Left ventricle myocardium inferior (tissue), 1 donor: ENCODE data around the gene MAU2. TPM values are rescaled to one million over a fixed set of nuclear protein-coding genes. Genes with fewer than 3 reads are reported as not detected.
"Not testable (repeated sequence)": the region's sequence is repeated elsewhere in the genome, so short reads cannot be mapped to it uniquely, and the experiment has no call there.

ENCODE experiments used
- DNase-seq: peaks from one replicate; pipeline ENCODE4 v3.0.0-alpha.2; 2020
- H3K27ac ChIP-seq: fragments of 200-600 bp; replicated peaks from 2 replicates; pipeline ENCODE4 v1.8.0; 2021
- H3K27me3 ChIP-seq: fragments of 200-600 bp; 2 replicates; pipeline ENCODE4 v1.8.0; 2021; ENCODE audit warnings: low read depth
- H3K36me3 ChIP-seq: fragments of 200-600 bp; 2 replicates; pipeline ENCODE4 v1.8.0; 2021
- H3K4me1 ChIP-seq: fragments of 200-600 bp; 2 replicates; pipeline ENCODE4 v1.8.0; 2021
- H3K4me3 ChIP-seq: fragments of 200-600 bp; 2 replicates; pipeline ENCODE4 v1.8.0; 2021; ENCODE audit warnings: mild to moderate bottlenecking, moderate library complexity
- H3K9me3 ChIP-seq: fragments of 200-600 bp; replicated peaks from 2 replicates; pipeline ENCODE4 v1.8.0; 2021
- CTCF ChIP-seq: fragments of 200-600 bp; IDR thresholded peaks from 2 replicates; pipeline ENCODE4 v1.8.0; 2021; ENCODE audit warnings: antibody characterized with exemption, mild to moderate bottlenecking, borderline replicate concordance
- intact Hi-C: fragments of 100-400 bp; cut with micrococcal nuclease; formaldehyde crosslinking; loops from one replicate; pipeline ENCODE4 v1.11.0; 2022
- total RNA-seq: library from RNA; stranded (reverse); fragmentation: NEBNext Ultra II Directional; extraction: Animal tissue kit (Norgen Biotek cat#: 25700); gene quantifications from one replicate; pipeline ENCODE4 v1.2.1, GENCODE V29; 2021
- donor health status: DM: no; HTN: yes; CAD: no; lungs with severe emphysema.

The MAU2 gene
- total RNA-seq, 1 donor from 2014 or later, result 33.0 TPM

- intact Hi-C loops, result no loop called here
- H3K9me3 ChIP-seq, result no peaks in the 10 kb centered on the region
- H3K27me3 ChIP-seq, result no peaks in the 10 kb centered on the region
- no peak for TF ChIP-seq CTCF
- H3K4me3 ChIP-seq, result no peak overlapping the region
- H3K4me1 ChIP-seq, result peaks cover 6% of the 10 kb centered on the region
- H3K27ac ChIP-seq, result no peak overlapping the region
- no peak for DNase-seq
- peaks cover 97% of the 10 kb centered on the region for H3K36me3 ChIP-seq
These were observed 26.9 kb downstream of the MAU2 start for GRCh38 chr19:19347401-19348110.

- TF ChIP-seq CTCF, result no peak
- Histone ChIP-seq H3K4me1 (no peaks in the 10 kb centered on the region), H3K27me3 (no peaks in the 10 kb centered on the region), H3K27ac (no peak overlapping the region), H3K36me3 (peaks cover 97% of the 10 kb centered on the region), H3K4me3 (no peak overlapping the region), H3K9me3 (no peaks in the 10 kb centered on the region)
- no peak for DNase-seq
- intact Hi-C loops, result no loop called here
These were observed 27.6 kb downstream of the MAU2 start for GRCh38 chr19:19348266-19348665.

- peaks cover 97% of the 10 kb centered on the region for H3K36me3 ChIP-seq
- H3K4me1 ChIP-seq, result no peaks in the 10 kb centered on the region
- no peaks in the 10 kb centered on the region for H3K9me3 ChIP-seq
- H3K4me3 ChIP-seq, result no peak overlapping the region
- intact Hi-C loops, result no loop called here
- no peaks in the 10 kb centered on the region for H3K27me3 ChIP-seq
- no peak for DNase-seq
- TF ChIP-seq CTCF, result no peak
- H3K27ac ChIP-seq, result no peak overlapping the region
These were observed 28.7 kb downstream of the MAU2 start for GRCh38 chr19:19349365-19349764.

GRCh38 chr19:19350756-19351155 is 30.1 kb downstream of the MAU2 start:
- intact Hi-C loops, H3K9me3 ChIP-seq, H3K4me3 ChIP-seq, DNase-seq, H3K4me1 ChIP-seq, H3K27me3 ChIP-seq, H3K27ac ChIP-seq: not testable (repeated sequence)
- peaks cover 97% of the 10 kb centered on the region for H3K36me3 ChIP-seq

GRCh38 chr19:19352823-19353222 is 32.2 kb downstream of the MAU2 start:
- no peaks in the 10 kb centered on the region for H3K9me3 ChIP-seq
- no peak overlapping the region for H3K27ac ChIP-seq
- no peak for TF ChIP-seq CTCF
- H3K4me1 ChIP-seq, result peaks cover under 1% of the 10 kb centered on the region
- H3K36me3 ChIP-seq, result peaks cover 96% of the 10 kb centered on the region
- no peak overlapping the region for H3K4me3 ChIP-seq
- intact Hi-C loops, result no loop called here
- H3K27me3 ChIP-seq, result no peaks in the 10 kb centered on the region
- no peak for DNase-seq

- intact Hi-C loops, result no loop called here
- Histone ChIP-seq H3K9me3 (no peaks in the 10 kb centered on the region), H3K36me3 (peaks cover 85% of the 10 kb centered on the region), H3K4me1 (peaks cover 6% of the 10 kb centered on the region), H3K27ac (no peak overlapping the region), H3K27me3 (no peaks in the 10 kb centered on the region), H3K4me3 (no peak overlapping the region)
- no peak for TF ChIP-seq CTCF
- no peak for DNase-seq
These were observed 33.4 kb downstream of the MAU2 start for GRCh38 chr19:19354007-19354406.
